Activated CD4-positive, alpha-beta T cell treated with anti-CD3 and anti-CD28 coated beads, Interleukin-2, amount 50 U/mL, for 48 hours (primary cell): ENCODE results near the gene DLG2.

Experiments used
- DNase-seq, 2 experiments: peaks; one replicate each; pipeline ENCODE4 v3.0.0-alpha.2; 2020

Gene DLG2

GRCh38 chr11:83523676-83524075 is 2103.5 kb downstream of the DLG2 start:
- no peak for DNase-seq

DNA sequence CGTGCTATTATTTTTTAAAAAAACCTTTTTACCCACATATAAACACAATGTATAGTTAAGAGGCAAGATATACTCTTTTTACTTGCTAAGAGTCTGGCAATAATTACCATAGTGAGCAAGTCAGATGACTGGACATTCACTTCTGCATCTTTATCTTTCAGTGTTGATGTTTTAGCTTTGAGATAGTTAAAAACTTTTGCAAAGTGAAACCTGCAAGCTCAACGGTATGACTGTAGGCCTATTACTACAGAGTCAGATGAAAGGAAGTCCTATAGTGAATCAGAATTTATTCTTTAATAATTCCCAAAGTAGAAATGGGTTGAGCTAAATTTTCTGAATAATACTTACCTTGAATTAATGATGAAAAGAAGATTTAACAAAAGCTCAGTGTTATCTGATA is 2104.2 kb downstream of the DLG2 start:
- no peak for DNase-seq

DNA sequence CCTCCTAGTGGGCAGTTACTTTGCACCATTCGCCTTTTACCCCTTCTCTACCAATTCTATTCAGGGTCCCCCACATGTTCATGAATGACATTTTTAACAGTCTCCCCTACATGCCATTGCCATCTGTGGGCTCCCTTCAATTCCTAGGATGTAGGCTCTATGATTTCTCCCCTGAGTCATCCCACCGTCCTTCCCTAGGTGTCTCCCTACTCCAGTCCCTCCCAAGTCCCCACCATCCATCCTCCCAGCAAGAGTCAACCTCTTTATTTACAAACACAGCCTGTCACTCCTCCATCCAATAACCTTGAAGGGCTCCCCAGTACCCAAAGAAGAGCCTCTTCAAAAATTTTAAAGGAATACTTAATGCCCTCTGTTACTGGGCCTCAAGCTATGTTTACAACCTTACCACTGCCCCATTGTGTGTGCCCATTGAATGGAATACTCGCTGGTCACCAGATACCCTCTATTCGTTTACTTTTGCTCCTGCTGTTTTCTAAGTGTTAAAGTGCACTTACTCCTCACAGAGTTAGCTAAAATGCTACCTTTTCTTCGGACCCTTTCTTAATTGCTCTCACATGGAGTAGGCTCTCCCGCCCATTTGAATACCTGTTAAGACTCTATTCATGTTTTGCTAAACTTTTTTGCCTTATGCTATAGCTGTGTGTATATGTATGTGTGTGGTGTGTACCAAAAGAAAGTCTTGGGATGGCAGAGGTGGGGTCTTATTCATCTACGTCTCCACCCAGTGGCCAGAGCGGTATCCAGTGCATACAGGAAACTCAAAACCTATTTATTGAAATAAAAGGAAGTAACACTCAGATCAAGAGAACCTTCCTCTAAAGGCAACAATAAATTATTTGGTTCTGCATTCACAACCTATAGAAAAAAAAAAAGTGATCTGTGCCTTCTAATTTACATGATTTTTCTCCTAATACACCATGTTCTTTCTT is 2105.2 kb downstream of the DLG2 start:
- no peak for DNase-seq

DNA sequence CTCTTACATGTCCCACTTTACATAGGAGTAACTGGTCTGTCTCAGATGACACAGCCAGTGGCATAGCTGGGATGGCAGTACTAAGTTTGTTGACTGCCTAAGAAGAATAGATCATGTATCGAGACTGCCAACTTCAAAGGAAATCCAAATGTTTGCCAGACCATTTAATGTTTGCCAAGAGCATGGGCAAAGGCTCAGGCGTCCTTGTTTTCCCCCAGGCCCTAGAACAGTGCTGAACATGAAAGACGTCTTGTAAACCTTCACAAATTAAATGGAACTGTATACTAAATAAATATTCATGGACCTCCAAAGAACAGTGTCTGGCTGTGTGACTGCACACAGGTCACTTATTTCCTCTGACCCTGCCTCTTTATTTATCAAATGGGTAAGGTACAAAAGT is 2106.3 kb downstream of the DLG2 start:
- DNase-seq, result no peak

- no peak for DNase-seq
Measured at GRCh38 chr11:83511646-83512045, 2115.5 kb downstream of the DLG2 start.

- DNase-seq, result no peak
Measured at GRCh38 chr11:83510530-83511460, 2116.3 kb downstream of the DLG2 start.

DNA sequence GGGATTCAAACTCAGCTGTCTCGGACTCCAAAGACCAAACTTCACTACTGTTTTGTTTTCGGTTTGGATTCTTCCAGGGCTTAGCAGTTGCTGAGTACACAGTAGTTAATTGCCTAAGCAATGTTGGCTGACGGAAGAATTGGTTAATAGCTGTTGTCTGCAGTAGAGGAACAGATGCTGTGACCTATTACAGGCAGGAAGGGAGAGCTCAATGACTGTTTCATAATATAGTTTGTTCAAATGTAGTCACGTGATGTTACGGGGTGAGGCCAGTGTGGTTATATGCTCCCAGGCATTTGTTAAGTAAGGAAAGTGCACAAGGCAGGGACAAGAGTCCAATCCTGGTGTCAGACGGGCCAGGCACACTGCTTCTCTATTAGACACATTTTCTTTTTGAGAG is 2118.3 kb downstream of the DLG2 start:
- DNase-seq, result no peak

- no peak for DNase-seq
Measured at GRCh38 chr11:83502041-83502440, 2125.1 kb downstream of the DLG2 start.

- DNase-seq, result no peak
Measured at GRCh38 chr11:83493917-83494316, 2133.2 kb downstream of the DLG2 start.

DNA sequence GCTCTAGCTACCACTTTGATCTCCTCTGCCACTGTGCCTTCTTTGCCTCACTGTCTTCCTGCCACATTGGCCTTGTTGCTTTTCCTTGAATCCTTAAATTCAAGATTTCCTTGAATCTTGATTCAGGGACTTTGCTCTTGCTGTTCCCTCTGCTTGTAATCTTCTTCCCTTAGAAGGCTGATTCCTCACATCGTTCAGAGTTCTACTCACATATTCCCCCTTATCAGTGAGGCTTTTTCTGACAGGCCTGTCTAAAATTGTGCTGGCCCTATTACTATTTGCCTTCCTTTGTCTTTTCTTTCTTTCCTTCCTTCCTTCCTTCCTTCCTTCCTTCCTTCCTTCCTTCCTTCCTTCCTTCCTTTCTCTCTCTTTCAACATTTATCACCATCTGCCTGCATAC is 2134.1 kb downstream of the DLG2 start:
- DNase-seq, result no peak

DNA sequence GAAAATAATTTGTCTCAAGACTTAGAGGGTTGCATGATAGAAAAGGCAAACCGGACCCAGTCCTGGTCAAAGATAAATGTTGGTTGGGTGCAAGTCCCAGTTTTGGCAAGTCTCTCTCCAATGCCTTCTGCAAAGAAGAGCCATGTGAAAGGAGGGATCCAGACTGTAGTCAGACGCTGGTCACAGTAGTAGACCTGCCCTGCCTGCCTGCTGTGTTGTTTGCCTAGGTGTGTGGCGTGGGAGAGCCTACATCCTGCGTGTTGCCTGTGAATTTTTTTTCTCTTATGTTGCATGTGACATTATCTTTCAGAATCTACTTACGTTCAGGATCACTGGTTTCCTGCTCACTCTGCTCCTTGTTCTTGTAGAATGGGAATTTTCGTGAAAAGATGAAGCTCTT is 2143.3 kb downstream of the DLG2 start:
- DNase-seq, result no peak

DNA sequence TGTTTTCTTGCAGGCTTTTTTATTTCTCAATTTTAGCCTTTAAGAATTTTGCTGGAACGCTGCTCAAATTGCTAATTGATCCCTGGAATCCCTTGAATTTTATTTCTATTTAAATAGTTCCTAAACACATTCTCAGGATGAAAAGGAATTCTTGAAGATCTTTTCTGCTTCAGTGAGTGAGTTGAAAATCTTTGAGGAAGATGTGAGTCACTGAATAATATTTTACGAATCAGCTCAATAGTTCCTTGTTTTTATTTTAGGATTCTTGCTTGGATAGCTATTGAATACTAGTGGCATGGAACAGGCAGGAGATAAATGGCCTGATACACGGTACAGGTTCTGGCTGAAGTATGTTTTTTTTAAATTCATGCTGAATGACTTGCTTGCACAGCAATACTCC is 2146.3 kb downstream of the DLG2 start:
- DNase-seq, result no peak

DNA sequence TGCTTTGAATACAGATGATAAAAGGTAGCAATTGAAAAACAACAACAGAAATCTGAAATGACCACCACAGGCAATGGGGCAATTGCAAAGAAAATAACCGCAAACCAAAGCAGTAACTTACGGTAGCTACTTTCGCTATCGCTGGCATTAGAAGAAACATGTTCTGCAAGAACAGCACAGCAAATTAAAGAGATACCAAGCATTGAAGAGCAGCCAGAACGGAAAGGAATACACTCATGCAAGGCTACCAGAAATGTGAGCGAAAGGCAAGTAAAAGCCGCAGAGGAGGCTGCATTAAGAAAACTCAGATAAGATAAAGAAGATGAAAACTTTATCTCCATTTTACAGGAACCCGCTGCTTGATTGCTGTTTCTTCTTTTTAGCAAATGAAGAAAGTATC is 2146.9 kb downstream of the DLG2 start:
- DNase-seq, result no peak

DNA sequence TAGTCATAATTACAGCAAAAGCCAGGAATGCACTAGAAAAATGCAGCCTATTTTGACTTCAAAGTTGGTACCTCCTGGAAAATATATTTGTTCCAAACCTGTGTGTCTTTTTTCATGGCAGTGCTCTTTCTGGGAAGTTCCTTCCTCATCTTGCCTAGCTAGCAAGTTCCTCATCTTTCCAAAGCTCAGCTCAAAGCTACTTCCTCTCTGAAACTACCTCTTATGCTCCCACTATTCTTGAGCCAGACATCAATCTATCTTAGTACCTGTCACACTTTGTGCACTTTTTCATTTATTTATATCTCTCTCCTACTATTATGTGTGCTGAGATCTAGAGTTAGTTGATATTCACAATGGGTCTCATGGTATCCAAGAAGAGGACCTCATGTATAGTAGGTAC is 2149.4 kb downstream of the DLG2 start:
- no peak for DNase-seq

DNA sequence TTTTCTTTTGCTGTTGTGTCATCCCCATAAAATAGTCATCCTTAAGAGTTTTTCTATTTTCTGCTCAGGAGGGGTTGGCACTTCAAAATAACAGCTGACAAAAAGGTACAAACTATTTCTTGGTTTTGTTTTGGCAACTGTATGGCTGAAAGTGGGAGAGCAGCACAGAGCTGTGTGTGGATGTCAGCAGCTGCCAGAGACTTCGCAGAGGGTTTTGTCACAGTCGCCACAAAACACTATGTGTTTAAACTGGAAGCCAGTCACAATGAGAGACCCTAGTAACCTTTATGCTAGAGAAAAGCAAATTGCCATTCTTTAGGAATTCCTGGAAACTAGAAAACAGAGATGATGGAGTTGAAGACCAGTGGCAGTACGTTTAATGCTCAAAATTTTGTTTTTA is 2151.4 kb downstream of the DLG2 start:
- DNase-seq, result no peak

DNA sequence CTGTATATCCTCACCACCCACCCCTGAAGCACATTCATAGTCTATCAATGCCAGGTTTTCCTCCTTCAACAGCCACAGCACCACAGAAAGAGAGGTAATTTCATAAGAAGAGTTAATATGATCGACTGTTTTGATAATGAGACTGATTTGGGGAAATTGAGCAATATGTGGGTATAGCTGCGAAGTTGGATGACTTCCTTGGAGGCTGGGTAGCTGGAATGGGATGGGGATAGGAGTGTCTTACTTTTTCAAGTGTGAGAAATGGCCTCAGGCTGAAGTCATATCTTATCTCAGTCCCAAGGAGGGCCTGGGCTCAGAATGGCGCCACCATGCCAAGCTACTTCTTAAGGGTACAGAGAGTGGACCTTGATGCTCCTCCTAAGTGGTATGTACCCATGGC is 2153.4 kb downstream of the DLG2 start:
- no peak for DNase-seq

GRCh38 chr11:83472806-83473205 is 2154.3 kb downstream of the DLG2 start:
- no peak for DNase-seq

DNA sequence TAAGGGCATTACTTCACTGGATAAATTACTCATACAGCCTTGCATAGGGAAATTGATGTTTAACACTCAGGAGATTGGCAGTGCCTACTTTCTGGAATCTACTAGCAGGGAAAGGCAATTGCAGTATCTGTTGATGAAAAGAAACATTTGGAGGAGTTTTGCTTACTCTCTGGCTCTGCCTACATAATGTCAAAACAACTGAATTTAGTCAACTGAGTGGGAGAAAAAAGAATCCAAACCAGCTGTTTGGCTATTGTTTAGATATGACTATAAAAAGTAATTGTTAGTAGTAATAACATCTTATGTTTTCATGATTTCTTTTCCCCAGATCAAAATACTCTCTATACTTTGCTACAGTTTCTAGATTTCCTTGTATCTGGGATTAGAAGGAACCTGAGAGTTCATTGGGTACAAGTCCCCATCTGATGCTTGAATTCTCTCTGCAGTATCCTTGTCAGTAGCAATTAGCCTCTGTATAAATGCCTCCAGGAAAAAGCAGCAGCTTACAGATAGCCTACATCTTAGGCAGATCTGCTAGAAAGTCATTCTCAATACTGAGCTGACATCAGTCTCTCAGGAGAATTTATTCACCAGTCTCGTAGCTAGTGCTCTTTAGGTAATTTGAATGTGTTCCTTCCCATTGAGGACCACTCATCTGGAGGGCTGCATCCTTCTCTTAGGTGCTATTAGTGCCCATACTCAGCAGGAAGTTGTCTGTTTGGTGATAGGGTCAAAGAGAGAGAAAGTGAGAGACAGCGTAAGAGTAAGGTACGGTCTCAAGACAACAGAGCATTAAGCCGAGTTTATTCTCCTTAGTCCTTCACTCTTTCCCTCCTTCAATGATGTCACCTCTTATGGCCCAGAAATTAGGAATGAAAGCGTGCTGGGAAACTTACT is 2155.1 kb downstream of the DLG2 start:
- DNase-seq, result no peak

- no peak for DNase-seq
Measured at GRCh38 chr11:83467837-83468236, 2159.3 kb downstream of the DLG2 start.

GRCh38 chr11:83464160-83464944 is 2162.8 kb downstream of the DLG2 start:
- no peak for DNase-seq

GRCh38 chr11:83459798-83460197 is 2167.3 kb downstream of the DLG2 start:
- DNase-seq, result no peak

DNA sequence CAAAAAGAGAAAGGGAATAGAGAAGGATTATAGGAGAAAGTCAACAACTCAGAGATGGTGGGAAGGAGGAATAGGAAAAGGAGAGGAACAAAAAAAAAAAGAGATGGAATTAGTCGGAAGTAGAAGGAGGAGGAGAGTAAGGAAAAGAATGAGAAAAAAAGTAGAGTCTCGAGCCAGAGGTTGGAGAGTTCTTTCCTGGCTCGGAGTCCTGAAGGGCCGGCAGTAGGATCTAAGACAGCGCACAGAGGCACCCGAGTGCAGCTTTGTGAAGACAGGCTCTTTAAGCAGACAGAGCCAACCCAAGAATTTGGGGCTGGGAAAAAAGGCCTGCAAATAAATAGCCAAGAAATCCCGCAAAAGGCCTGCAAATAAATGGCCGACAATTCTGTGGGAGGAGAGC is 2170.6 kb downstream of the DLG2 start:
- no peak for DNase-seq
